T-helper 17 cell (primary cell): Measurements from ENCODE around the gene PITPNC1. TPM values are rescaled to one million over a fixed set of nuclear protein-coding genes. Genes with fewer than 3 reads are reported as not detected.

Source experiments
- ATAC-seq: fragments of 150-1000 bp; cut with Tn5 transposase; 2 replicates; pipeline ENCODE4 v1.10.0; 2021; ENCODE audit warnings: mild to moderate bottlenecking, moderate library complexity
- DNase-seq, 3 donors: peaks; one replicate each; pipeline versions ENCODE4 v3.0.0 to v3.0.0-alpha.2; 2020 to 2021
- H3K9me3 ChIP-seq: one replicate; pipeline ENCODE4 v1.7.0; 2013; ENCODE audit warnings: low read length, mild to moderate bottlenecking; ENCODE audit not compliant: control insufficient read depth, poor library complexity, severe bottlenecking
- H3K27ac Mint-ChIP-seq: one replicate; pipeline ENCODE4 v1.8.0; 2022; ENCODE audit warnings: mild to moderate bottlenecking, moderate library complexity, mixed read lengths
- H3K27me3 Mint-ChIP-seq: one replicate; pipeline ENCODE4 v1.8.0; 2022; ENCODE audit warnings: mixed read lengths
- H3K36me3 Mint-ChIP-seq: one replicate; pipeline ENCODE4 v1.8.0; 2022; ENCODE audit warnings: low read depth, mixed read lengths
- H3K4me1 Mint-ChIP-seq: one replicate; pipeline ENCODE4 v1.8.0; 2022; ENCODE audit warnings: mild to moderate bottlenecking, mixed read lengths
- H3K4me3 Mint-ChIP-seq: one replicate; pipeline ENCODE4 v1.8.0; 2022; ENCODE audit warnings: mild to moderate bottlenecking, moderate library complexity, mixed read lengths
- total RNA-seq, 4 donors: library from RNA in 2 of 4; stranded (reverse) in 2 of 4; gene quantifications; one replicate each; pipeline ENCODE4 v1.2.3 and lab custom pipeline; 2022 to 2026

Gene PITPNC1
- total RNA-seq, 2 donors from 2014 or later = 72.9 to 82.0 TPM

DNA sequence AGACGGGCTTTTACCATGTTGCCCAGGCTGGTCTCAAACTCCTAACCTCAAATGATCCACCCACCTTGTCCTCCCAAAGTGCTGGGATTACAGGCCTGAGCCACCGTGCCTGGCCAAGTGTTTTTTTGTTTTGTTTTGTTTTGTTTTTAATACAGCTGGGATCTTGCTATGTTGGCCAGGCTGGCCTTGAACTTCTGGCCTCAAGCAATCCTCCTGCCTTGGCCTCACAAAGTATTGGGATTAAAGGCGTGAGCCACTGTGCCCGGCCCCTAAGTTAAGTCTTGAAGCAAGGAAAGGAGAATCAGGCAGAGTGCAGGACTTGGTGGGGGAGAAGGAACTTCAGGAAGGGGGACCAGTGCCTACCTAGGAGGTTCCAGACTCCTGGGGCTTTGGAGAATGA is 288.9 kb downstream of the PITPNC1 start:
- H3K27ac Mint-ChIP-seq = peak overlapping the region; percentile 29
- no peaks in the 10 kb centered on the region for H3K36me3 Mint-ChIP-seq

DNA sequence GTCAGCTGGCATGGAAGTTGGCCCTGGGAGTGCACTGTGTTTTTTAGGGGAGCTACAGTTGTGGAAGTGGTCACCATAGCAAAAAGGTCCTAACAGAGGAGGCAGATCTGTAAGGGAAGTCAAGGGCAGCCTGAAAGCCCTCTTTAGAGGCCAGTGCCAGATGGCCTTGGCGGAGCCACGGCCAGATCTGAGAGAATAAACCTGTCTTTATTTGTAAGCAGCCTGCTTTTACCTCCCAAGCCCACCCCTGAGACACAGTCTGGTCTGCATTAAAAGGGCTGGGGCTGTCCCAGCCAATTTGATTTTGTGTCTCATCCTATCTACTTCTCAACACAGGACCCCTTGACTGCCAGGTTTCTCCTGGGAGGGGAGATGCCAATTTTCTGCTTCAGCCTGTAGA is 289.6 kb downstream of the PITPNC1 start:
- Mint-ChIP-seq H3K27me3 (no peaks in the 10 kb centered on the region), H3K4me1 (peaks cover 4% of the 10 kb centered on the region), H3K27ac (peak overlapping the region; percentile 29), H3K4me3 (no peak overlapping the region), H3K36me3 (no peaks in the 10 kb centered on the region)
- no peak for ATAC-seq
- DNase-seq = no peak
- H3K9me3 ChIP-seq = no peaks in the 10 kb centered on the region

More for the DNA sequence above, 288.9 kb downstream of the PITPNC1 start:
- Mint-ChIP-seq H3K4me1 (peaks cover 4% of the 10 kb centered on the region), H3K4me3 (no peak overlapping the region), H3K27me3 (no peaks in the 10 kb centered on the region)
- ATAC-seq (no peak), DNase-seq (no peak)
- H3K9me3 ChIP-seq = no peaks in the 10 kb centered on the region

DNA sequence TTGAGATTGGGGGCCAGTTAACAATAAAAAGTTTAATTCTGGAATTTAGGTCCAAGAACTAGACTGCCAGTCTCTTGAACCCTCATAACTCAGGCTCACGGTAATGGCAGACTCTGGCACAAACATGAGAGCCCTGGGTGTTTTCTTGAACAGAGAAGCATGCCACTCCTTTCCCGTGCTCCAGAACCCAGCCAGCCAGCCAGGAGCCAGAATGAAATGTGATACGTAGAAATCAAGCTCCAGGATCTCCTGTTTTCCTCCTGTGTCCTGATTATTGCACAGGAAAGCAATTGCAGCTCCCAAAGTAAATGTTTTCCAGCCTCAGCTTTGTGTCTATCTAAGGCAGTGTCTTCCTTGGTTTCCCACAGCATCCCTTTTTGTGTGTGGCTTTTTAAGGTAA is 294.4 kb downstream of the PITPNC1 start:
- H3K36me3 Mint-ChIP-seq = no peaks in the 10 kb centered on the region

DNA sequence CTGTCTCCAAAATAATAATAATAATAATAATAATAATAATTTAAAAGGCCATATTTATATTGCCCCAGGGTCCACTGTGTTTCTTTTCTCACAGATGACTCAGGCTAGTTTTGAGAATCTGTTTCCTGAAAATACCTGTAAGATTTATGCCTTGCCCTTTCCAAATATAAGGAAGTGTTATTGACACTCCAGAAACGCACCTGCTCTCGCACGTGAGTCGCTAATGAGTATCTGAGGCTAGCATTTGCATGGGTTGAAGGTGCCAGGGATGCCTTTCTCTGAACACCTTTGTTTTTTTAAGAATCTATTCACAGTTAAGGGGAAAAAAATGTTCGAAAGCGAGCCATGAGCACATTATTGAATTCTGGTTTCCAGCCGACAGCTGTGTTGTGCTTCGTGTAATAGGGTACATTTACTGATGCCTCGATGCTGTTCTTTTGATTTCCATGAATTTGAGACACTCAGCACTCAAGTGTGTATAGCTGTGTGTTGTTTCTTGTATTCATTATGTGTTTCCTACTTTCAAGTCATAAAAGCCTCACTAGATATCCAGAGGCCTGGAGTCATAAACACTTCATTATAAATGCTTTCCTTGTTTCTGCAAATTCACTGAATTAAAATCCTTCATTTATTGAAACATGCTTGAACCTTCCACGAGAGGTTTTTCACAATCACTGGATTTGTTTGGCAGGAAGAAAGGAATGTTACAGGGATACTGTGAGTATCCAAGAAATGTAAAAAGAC is 295.7 kb downstream of the PITPNC1 start:
- Mint-ChIP-seq H3K27me3 (no peaks in the 10 kb centered on the region), H3K27ac (peak overlapping the region; percentile 39), H3K4me3 (no peak overlapping the region), H3K36me3 (no peaks in the 10 kb centered on the region), H3K4me1 (no peaks in the 10 kb centered on the region)
- ATAC-seq = no peak
- H3K9me3 ChIP-seq = no peaks in the 10 kb centered on the region
- DNase-seq = no peak

More for the DNA sequence above, 294.4 kb downstream of the PITPNC1 start:
- ATAC-seq (no peak), DNase-seq (no peak)
- H3K9me3 ChIP-seq = no peaks in the 10 kb centered on the region
- Mint-ChIP-seq H3K4me1 (no peaks in the 10 kb centered on the region), H3K27ac (no peak overlapping the region), H3K4me3 (no peak overlapping the region), H3K27me3 (no peaks in the 10 kb centered on the region)

DNA sequence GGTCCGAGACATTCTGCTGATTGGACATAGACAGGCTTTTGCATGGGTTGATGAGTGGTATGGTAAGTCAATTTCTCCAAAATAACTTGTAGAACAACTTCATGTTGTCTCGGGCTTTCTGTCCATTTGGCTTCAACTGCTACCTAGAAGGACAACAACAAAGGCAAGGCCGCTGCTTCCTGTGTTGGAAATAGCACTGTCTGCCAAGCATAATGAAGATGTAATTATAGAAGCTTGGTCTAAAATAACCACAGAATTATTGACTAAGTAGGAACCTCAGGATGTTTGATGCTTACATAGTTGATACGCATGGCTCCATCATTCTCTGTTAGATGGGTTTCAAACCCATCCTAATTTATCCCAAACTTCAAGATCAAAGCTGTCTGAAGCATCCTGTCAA is 298.4 kb downstream of the PITPNC1 start:
- no peaks in the 10 kb centered on the region for H3K27me3 Mint-ChIP-seq
- no peak for ATAC-seq
- DNase-seq = no peak
- no peaks in the 10 kb centered on the region for H3K4me1 Mint-ChIP-seq
- no peaks in the 10 kb centered on the region for H3K36me3 Mint-ChIP-seq
- H3K27ac Mint-ChIP-seq = no peak overlapping the region
- H3K9me3 ChIP-seq = no peaks in the 10 kb centered on the region
- H3K4me3 Mint-ChIP-seq = no peak overlapping the region

DNA sequence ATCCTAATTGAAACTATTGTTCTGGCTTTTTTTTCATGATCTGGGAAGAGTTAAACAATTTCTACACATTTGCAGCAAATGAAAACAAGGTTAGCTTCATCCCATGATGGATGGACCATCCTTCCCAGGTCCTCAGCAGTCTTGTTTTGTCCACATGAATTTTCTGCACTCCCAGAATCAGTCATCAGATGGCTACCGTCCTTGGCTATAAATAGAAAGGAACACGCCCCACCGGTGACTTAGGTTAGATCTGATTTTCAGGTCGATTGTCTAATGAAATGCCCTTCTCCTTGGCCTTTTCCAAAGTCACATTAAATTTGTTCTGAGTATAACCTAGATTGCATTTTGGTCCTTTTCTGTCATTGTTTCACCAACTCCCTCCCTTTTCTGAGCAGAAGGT is 299.2 kb downstream of the PITPNC1 start:
- H3K9me3 ChIP-seq = no peaks in the 10 kb centered on the region
- H3K4me1 Mint-ChIP-seq = no peaks in the 10 kb centered on the region
- ATAC-seq (no peak), DNase-seq (no peak)
- H3K4me3 Mint-ChIP-seq = no peak overlapping the region
- no peak overlapping the region for H3K27ac Mint-ChIP-seq
- no peaks in the 10 kb centered on the region for H3K27me3 Mint-ChIP-seq
- H3K36me3 Mint-ChIP-seq = no peaks in the 10 kb centered on the region

DNA sequence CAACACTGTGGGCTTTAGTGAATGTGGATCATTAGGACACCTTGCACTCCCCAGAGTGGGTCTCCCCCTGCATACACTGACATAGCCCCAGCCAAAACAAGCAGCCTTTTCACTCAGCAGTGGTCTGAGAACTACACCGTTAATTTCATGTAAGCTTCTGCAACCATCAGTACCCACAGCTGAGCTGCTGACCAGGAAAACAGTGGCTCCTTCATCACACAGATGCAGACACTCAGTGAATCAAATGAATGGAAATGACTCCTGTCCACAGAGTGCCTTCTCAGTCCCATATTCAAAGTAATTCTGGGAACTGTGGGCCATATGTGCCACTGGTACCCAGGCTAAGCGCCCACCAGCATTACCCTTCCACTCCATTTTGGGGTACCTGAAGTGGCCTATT is 301.3 kb downstream of the PITPNC1 start:
- no peaks in the 10 kb centered on the region for H3K9me3 ChIP-seq
- no peak for ATAC-seq
- Mint-ChIP-seq H3K27ac (no peak overlapping the region), H3K27me3 (no peaks in the 10 kb centered on the region), H3K4me1 (no peaks in the 10 kb centered on the region), H3K4me3 (no peak overlapping the region), H3K36me3 (no peaks in the 10 kb centered on the region)
- DNase-seq = no peak

DNA sequence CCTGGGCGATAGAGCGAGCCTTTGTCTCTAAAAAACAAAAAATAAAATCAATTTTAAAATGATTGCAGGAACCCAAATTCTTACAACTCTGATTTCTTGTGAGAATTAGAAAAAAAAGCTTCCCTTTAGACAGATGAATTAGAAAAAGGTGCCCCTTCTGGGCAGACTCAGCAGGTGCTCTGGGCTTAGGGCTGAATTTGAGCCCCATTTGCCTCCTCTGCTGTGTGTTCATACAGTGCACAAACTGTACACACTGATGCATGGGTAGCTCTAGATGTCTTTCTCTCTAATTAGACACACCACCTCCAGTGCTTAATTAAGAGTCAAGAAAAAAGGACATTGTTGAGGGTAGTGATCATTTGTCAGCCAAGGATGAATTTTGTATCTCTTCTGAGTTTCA is 302.1 kb downstream of the PITPNC1 start:
- H3K9me3 ChIP-seq = no peaks in the 10 kb centered on the region
- Mint-ChIP-seq H3K36me3 (no peaks in the 10 kb centered on the region), H3K27ac (peak overlapping the region; percentile 49), H3K4me3 (no peak overlapping the region), H3K27me3 (no peaks in the 10 kb centered on the region), H3K4me1 (no peaks in the 10 kb centered on the region)
- ATAC-seq (no peak), DNase-seq (no peak)

DNA sequence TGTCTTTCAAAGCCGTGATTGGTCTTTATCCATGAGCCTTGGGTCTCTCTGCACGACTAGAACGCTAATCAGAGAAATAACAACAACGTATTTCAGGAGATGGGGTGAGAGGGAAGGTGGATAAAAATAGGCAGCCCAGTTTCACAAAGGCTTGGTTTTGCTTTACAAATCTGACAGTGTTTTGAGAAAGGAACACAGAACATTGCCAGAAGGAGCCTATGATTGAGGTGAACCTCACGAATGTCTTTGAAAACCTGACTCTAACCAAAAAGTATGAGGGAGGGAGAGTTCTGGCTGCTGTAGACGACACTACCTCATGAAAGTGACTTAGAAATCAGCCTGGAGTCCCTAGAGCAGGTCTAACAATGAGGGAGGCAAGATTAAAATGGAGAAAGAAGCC is 302.6 kb downstream of the PITPNC1 start:
- H3K4me3 Mint-ChIP-seq = no peak overlapping the region
- ATAC-seq (no peak), DNase-seq (no peak)
- no peaks in the 10 kb centered on the region for H3K4me1 Mint-ChIP-seq
- peak overlapping the region; percentile 49 for H3K27ac Mint-ChIP-seq
- H3K27me3 Mint-ChIP-seq = no peaks in the 10 kb centered on the region
- no peaks in the 10 kb centered on the region for H3K9me3 ChIP-seq
- no peaks in the 10 kb centered on the region for H3K36me3 Mint-ChIP-seq

DNA sequence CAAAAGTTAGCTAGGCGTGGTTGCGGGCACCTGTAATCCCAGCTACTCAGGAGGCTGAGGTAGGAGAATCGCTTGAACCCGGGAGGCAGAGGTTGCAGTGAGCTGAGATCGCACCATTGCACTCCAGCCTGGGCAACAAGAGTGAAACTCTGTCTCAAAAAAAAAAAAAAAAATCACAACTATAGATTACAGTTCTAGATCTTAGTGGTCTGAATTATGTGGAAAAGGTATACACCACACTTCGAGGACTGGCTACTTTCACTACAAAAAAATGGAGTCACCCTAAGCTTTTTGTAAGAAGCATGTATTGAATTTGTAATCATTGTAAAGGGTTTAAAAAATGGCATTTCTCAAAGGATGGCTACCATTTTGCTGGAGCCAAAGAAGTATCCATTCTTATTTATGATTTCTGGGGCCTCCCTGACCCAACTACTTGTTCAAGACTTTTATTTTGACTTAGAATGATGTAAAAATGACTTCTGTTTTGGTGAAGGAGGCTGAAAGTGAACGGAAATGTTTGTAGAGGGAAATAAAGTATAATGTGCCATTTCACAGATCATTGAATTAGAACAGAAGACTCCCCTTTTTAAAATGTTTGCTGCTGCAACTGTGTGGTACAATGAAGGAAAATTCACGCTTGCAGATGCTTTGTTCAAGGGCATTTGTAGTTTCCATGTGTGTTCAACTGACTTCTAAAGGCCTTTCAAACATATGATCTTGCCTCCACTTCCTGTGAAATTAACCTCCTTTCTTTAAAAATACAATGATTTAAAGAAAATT is 303.6 kb downstream of the PITPNC1 start:
- H3K4me1 Mint-ChIP-seq = no peaks in the 10 kb centered on the region
- H3K27ac Mint-ChIP-seq = peak overlapping the region; percentile 37
- H3K4me3 Mint-ChIP-seq = no peak overlapping the region
- no peaks in the 10 kb centered on the region for H3K27me3 Mint-ChIP-seq
- H3K9me3 ChIP-seq = no peaks in the 10 kb centered on the region
- ATAC-seq = no peak
- H3K36me3 Mint-ChIP-seq = no peaks in the 10 kb centered on the region
- DNase-seq = no peak

DNA sequence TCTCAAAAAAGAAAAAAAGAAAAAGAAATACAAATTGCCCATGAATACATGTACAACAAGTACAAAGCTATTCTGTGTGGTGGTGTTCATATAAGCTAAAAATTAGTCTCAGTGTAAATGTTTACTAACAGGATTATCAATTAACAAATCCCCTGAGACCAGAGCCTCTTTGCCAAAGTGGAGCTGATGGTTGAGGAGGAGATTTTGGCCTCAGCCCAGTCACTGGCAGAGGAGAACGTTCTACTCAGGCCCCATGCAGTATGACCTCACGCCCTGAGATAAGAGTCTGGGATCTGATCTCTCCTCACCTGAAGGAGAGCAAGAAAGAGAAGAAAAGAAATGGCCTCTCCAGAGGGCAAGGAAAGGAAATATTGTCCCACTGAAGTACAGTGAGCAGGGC is 305.1 kb downstream of the PITPNC1 start:
- DNase-seq = no peak
- H3K9me3 ChIP-seq = no peaks in the 10 kb centered on the region
- Mint-ChIP-seq H3K27ac (no peak overlapping the region), H3K27me3 (no peaks in the 10 kb centered on the region), H3K36me3 (peaks cover 4% of the 10 kb centered on the region), H3K4me3 (no peak overlapping the region), H3K4me1 (peaks cover 2% of the 10 kb centered on the region)
- no peak for ATAC-seq

DNA sequence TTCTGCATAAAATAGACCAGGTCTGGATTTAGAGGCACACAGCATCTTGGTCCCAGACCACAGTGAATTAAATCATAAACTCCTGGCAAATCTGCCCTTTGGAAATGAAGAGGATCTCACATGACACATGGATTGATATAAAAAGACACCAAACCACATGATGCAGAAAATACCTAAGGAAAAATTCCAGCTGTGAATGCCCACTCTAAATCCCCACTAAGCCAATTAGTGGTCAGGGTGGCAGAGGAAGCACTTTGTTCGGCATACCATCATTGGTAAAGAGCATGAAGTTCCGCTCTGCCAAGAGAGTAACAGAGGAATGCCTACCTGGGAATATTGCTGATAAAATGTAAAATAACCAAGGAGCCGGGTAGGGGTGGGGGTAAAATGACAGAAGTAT is 308.3 kb downstream of the PITPNC1 start:
- H3K4me1 Mint-ChIP-seq = peaks cover 2% of the 10 kb centered on the region
- no peak overlapping the region for H3K27ac Mint-ChIP-seq

DNA sequence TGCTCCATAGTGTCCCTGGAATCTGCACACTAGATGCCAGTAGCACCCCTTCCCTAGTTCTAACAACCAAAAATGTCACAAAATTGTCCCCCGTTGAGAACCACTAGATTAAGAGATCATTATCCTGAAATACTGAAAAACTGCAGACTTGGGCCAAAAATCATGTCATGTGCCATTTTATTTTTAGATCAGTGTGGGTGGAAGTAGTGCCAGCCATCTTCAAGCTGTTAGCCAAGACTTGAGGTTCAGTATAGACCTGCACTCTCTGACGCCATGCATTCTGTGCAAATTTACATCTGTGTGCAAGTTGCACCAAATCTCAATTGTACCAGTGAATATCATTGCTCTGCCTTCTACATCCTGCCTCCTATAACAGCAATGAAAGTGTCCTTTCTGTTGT is 309.2 kb downstream of the PITPNC1 start:
- H3K27me3 Mint-ChIP-seq = no peaks in the 10 kb centered on the region
- H3K27ac Mint-ChIP-seq = no peak overlapping the region
- H3K4me1 Mint-ChIP-seq = peaks cover 2% of the 10 kb centered on the region
- H3K9me3 ChIP-seq = no peaks in the 10 kb centered on the region
- H3K4me3 Mint-ChIP-seq = no peak overlapping the region
- ATAC-seq = no peak
- no peak for DNase-seq
- peaks cover 4% of the 10 kb centered on the region for H3K36me3 Mint-ChIP-seq

More for the DNA sequence above, 308.3 kb downstream of the PITPNC1 start:
- ATAC-seq (no peak), DNase-seq (no peak)
- no peaks in the 10 kb centered on the region for H3K9me3 ChIP-seq
- Mint-ChIP-seq H3K27me3 (no peaks in the 10 kb centered on the region), H3K4me3 (no peak overlapping the region), H3K36me3 (peaks cover 4% of the 10 kb centered on the region)

DNA sequence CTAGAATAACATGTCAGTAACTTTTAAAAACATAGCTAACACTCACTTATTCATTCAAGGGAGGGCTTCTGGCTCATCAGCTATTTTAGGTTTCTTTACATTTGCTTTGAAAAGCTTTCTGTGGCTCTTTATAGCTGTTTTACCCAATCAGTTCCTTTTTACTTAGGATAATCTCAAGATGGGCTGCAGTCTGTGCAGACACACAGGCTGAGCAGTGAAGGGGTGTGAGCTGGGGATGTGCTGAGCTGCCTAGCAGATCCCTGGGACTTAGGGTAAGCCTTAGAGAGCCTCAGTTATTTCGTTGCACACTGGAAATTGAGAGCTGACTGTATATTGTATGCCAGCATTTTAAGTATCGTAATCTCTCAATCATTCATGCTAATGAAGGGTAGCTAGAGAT is 310.4 kb downstream of the PITPNC1 start:
- Mint-ChIP-seq H3K27ac (no peak overlapping the region), H3K4me1 (peaks cover 2% of the 10 kb centered on the region), H3K36me3 (peaks cover 5% of the 10 kb centered on the region), H3K4me3 (no peak overlapping the region), H3K27me3 (no peaks in the 10 kb centered on the region)
- no peaks in the 10 kb centered on the region for H3K9me3 ChIP-seq
- ATAC-seq (no peak), DNase-seq (no peak)
